Skeletal muscle tissue (tissue), 4 donors: ENCODE data around the gene PDGFB. TPM values are rescaled to one million over a fixed set of nuclear protein-coding genes. Genes with fewer than 3 reads are reported as not detected.
A peak's percentile ranks its signal among the peaks of the same experiment; 100 is the strongest.

Source experiments
- H3K27ac ChIP-seq: one replicate; pipeline ENCODE4 v1.7.0; 2013; ENCODE audit warnings: mild to moderate bottlenecking, low read depth, low read length, inconsistent platforms
- H3K27me3 ChIP-seq, 3 donors: one replicate each; pipeline ENCODE4 v1.7.0; 2013; ENCODE audit warnings: low read length in 3 of 3; ENCODE audit not compliant: control insufficient read depth in 3 of 3, insufficient read depth in 3 of 3
- H3K36me3 ChIP-seq, 3 donors: one replicate each; pipeline ENCODE4 v1.7.0; 2013; ENCODE audit warnings: low read length in 3 of 3; ENCODE audit not compliant: control insufficient read depth in 3 of 3, insufficient read depth in 3 of 3
- H3K4me1 ChIP-seq, 3 donors: one replicate each; pipeline ENCODE4 v1.7.0; 2013; ENCODE audit warnings: low read length in 3 of 3, mild to moderate bottlenecking in 3 of 3; ENCODE audit not compliant: control insufficient read depth in 3 of 3, insufficient read depth in 3 of 3
- H3K4me3 ChIP-seq, 3 donors: one replicate each; pipeline ENCODE4 v1.7.0; 2013; ENCODE audit warnings: low read length in 3 of 3
- H3K9ac ChIP-seq, 3 donors: one replicate each; pipeline ENCODE4 v1.7.0; 2013; ENCODE audit warnings: low read length in 3 of 3, mild to moderate bottlenecking in 3 of 3, moderate library complexity in 2 of 3, low read depth in 1 of 3
- H3K9me3 ChIP-seq, 3 donors: one replicate each; pipeline ENCODE4 v1.7.0; 2013; ENCODE audit warnings: low read length in 3 of 3; ENCODE audit not compliant: control insufficient read depth in 3 of 3
- total RNA-seq: library from RNA; depleted of rRNA; stranded (reverse); fragments of >200 nt; gene quantifications from one replicate; pipeline ENCODE4 v1.2.3, GENCODE V29; 2014
- donor health status: Osteomylitis.

PDGFB gene
- total RNA-seq: 8.9 TPM

DNA sequence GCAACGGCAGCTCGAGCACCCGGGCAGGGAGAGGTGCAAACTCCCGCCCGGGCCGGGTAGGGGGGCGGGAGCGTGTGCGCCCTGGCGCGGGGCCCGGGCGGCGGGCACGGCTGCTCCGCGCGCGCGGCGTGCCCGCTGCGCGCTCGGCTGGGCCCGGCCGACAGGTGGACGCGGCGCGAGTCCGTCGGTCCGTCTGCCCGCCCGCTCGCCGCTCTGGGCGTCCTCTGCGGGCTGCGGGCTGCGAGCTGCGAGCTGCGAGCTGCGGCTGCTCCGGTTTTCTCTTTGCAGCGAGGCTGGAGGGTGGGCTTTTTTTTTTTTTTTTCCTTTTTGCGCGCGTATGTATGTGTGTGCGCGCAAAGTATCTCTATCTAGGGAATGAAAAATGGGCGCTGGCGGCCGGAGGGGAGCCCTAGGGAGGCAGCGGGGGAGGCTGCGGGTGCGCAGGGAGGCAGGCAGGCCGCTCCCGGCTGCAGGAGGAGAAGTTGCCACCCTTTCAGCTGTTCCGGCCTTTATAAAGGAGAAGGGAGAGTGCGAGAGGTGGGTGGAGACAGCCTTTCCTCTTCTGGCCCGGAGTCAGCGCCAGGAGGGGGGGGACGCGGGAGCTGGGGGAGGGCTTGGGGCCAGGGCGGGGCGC lies at the start of gene PDGFB:
Gene PDGFB (minus strand): TSS at position 487 of the 634 bp plus-strand sequence. CDS start 1,019 bp downstream, outside the sequence.
- Histone ChIP-seq H3K4me1 (peaks cover 43 to 73% (median 60%) of the 10 kb centered on the region in 3 donors), H3K27ac (peak within 1 kb of the TSS; percentile 71), H3K4me3 (peak within 1 kb of the TSS; percentile 75 to 83 (median 79)), H3K9me3 (no peaks in the 10 kb centered on the region), H3K36me3 (peaks cover 0 to 2% (median 0%) of the 10 kb centered on the region in 3 donors), H3K9ac (peak within 1 kb of the TSS; percentile 81 to 93 (median 88)), H3K27me3 (no peaks in the 10 kb centered on the region)

DNA sequence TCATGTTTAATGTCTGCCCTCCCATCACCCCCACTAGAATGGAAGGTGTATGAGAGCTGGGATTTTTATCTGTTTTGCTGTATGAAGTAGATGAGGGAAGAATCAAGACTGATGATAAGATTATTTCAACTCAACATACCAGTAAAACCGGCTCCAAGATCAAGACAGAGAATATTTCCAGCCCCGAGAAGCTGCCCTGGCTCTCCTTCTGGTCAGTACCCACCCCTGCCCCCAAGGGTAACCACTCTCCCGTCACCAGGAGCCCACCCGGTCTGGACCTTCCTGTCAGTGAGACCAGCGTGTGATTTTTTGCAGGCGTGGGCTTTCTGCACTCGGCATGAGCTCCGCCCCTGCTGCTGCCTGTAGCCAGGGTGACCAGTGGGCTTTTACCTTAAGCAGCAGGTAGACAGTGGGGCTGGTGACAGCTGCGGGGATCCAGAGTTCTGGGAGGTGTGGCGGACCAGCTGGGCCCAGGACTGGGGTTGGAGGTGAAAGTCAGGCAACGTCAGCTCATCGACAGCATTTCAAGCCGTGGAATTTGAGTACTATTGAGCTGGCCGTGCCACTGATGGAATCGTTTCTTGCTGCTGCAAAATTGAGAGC lies 49.1 kb upstream of the PDGFB start:
- no peaks in the 10 kb centered on the region for H3K36me3 ChIP-seq
- H3K4me1 ChIP-seq: peaks cover 49 to 54% (median 53%) of the 10 kb centered on the region in 3 donors
- H3K9ac ChIP-seq: no peak overlapping the region
- H3K27ac ChIP-seq: no peak overlapping the region
- H3K27me3 ChIP-seq: no peaks in the 10 kb centered on the region
- no peak overlapping the region for H3K4me3 ChIP-seq
- H3K9me3 ChIP-seq: no peaks in the 10 kb centered on the region

DNA sequence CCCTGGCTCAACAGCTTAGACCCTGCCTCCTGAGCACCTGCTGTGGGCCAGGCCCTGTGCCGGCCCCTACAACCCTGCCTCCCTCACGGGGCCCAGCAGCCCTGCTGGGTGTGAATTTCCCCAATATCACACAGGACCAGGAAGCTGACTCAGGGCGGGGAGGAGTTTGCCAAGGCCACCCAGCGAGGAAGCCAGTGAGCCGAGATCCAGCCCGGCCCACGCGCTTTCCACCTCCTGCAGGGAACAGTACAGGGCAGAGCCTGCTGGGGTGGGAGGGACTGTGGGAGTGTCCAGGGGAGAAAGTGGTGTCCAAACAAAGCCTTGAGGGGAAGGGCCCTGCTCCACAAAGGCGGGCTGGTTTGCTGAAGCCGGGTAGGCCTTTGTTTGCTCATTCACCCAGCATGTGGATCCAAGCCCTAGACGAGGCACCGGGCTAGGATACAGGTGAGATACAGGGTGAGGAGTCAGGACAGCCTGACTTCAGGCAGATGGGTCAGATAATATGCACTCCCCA lies 47.8 kb upstream of the PDGFB start:
- Histone ChIP-seq H3K4me1 (peaks cover 40 to 45% (median 44%) of the 10 kb centered on the region in 3 donors), H3K36me3 (no peaks in the 10 kb centered on the region), H3K4me3 (no peak overlapping the region), H3K27me3 (no peaks in the 10 kb centered on the region), H3K9me3 (no peaks in the 10 kb centered on the region), H3K27ac (peak overlapping the region; percentile 74), H3K9ac (peak overlapping the region; percentile 43 to 53 (median 45))

DNA sequence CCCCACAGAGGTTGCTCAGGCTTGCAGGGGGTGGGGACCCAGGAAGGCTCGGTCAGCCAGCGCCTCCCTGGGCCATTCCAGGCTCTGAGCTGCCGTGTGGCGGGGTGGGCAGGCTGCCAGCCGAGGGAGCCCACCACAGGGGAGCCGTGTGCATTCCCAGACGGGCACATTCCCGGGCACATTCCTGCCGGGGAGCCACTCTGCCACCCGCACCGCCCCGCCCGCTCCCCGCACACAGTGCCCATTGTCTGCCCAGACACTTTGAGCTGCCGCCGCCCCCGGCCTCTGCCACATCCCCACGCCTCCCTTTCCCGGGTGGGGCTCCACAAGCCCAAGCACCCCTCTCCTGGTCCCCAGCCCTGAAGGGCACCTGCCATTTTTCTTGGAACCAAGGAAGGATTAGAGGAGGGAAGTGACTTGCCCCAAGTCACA lies 47.3 kb upstream of the PDGFB start:
- no peaks in the 10 kb centered on the region for H3K9me3 ChIP-seq
- H3K36me3 ChIP-seq: no peaks in the 10 kb centered on the region
- H3K27ac ChIP-seq: peak overlapping the region; percentile 74
- H3K27me3 ChIP-seq: no peaks in the 10 kb centered on the region
- no peak overlapping the region for H3K4me3 ChIP-seq
- peak overlapping the region; percentile 33 to 53 (median 43) for H3K9ac ChIP-seq
- H3K4me1 ChIP-seq: peaks cover 35 to 39% (median 38%) of the 10 kb centered on the region in 3 donors

DNA sequence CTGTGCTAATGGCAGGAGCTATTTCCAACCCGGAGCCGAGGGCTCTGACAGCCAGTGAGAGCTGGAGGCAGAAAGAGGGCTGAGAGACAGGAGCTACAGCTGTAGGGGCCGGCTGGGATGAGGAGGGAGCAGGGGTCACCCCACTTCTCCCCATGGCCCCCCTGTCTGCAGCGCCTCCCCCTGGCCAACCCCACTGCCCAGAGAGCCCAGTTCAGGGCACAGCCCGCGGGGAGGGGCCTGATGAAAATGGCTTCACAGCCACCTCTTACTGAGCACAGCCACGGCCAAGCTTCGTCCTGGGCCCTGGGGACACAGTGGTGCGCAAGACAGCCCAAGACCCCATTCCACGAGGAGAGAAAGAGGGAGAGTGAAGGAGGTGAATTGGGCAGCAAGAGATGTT lies 46.7 kb upstream of the PDGFB start:
- Histone ChIP-seq H3K9me3 (no peaks in the 10 kb centered on the region), H3K9ac (peak overlapping the region in 2 of 3 donors; percentile 57 to 69), H3K27me3 (no peaks in the 10 kb centered on the region), H3K36me3 (no peaks in the 10 kb centered on the region), H3K4me3 (no peak overlapping the region), H3K27ac (peak overlapping the region; percentile 74), H3K4me1 (peaks cover 32 to 37% (median 36%) of the 10 kb centered on the region in 3 donors)

DNA sequence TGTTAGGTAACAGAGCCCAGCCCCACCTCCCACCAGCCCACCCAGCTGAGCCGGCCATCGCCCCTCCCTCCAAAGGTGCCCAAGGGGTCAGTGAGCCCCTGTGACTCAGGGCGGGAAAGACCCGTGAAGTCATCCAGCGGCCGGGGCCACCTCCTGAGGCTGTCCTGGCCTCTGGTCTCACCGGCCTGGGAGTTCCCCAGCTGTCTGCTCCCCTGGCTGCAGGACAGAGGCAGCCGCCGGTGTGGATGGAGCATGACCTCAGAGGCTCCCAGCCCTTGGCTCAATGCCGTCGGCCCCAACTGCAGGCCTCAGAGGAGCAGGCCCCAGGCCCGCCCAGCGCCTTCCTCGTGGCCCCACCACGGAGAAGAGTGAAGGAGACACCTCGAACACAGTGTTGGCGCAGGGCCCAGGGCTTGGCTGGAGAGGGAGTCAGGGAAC lies 46.0 kb upstream of the PDGFB start:
- peak overlapping the region; percentile 40 to 69 (median 57) for H3K9ac ChIP-seq
- H3K4me1 ChIP-seq: peaks cover 32 to 37% (median 36%) of the 10 kb centered on the region in 3 donors
- H3K36me3 ChIP-seq: no peaks in the 10 kb centered on the region
- H3K27me3 ChIP-seq: no peaks in the 10 kb centered on the region
- H3K4me3 ChIP-seq: peak overlapping the region in 1 of 3 donors; percentile 41
- H3K9me3 ChIP-seq: no peaks in the 10 kb centered on the region
- peak overlapping the region; percentile 74 for H3K27ac ChIP-seq

DNA sequence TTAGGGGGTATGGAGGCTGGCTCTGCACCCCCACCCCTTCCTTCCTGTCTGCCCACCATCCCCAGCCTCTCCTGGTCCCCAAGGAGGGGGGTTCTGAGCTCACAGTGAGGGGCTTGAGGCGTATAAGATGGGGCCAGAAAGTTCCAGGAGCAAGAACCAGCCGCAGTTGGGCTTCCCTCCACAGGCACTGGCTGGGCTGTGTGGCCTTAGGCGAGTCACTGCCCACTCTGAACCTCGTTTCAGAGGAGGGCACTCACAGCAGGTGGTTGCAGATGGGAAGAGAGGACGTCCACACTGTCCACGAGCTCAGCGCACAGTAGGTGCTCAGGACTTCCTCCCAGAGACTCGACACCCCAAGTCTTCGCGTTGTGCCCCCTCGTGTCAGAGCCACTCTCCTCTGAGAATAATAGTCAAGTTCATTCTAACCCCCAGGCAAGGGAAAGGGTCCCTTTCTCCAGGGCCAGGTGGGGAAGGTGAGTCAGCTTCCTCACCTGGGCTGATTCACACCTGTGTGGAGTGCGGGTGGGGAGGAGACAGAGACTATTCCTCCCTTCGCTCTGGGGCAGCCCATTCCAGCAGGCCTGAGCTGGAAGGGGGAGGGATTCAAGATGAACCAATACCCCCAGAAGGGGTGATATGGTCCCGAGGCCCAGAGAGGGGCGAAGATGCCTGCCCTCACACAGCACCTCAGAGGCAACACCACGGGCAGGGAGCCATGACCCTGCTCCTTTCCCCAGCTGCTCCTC lies 45.4 kb upstream of the PDGFB start:
- Histone ChIP-seq H3K4me3 (peak overlapping the region in 1 of 3 donors; percentile 41), H3K9me3 (no peaks in the 10 kb centered on the region), H3K9ac (peak overlapping the region; percentile 13 to 69 (median 40)), H3K27me3 (no peaks in the 10 kb centered on the region), H3K27ac (peak overlapping the region; percentile 74), H3K4me1 (peaks cover 32 to 37% (median 36%) of the 10 kb centered on the region in 3 donors), H3K36me3 (no peaks in the 10 kb centered on the region)

DNA sequence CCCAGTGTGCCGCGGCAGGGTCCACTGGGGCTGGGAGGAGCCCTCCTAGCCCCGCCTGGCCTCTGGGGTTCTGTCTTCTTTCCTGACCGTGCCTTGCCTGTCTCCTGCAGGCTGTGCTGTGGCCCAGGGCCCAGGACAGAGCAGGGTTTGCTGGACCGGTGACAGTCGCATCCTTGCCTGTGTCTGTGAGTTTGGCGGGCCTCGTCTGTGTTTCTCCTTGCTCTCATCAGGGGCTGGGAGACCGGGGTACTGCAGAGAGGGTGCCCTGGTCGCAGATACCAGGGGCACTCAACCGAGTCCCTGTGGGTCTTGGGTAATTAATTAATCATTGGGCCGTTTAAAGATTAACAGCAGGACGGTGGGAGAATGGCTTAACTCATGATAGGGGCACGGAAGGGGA lies 44.8 kb upstream of the PDGFB start:
- Histone ChIP-seq H3K27ac (no peak overlapping the region), H3K9me3 (peaks cover 0 to 5% (median 0%) of the 10 kb centered on the region in 3 donors), H3K27me3 (no peaks in the 10 kb centered on the region), H3K4me1 (peaks cover 32 to 37% (median 36%) of the 10 kb centered on the region in 3 donors), H3K9ac (peak overlapping the region in 1 of 3 donors; percentile 33), H3K4me3 (no peak overlapping the region), H3K36me3 (no peaks in the 10 kb centered on the region)

DNA sequence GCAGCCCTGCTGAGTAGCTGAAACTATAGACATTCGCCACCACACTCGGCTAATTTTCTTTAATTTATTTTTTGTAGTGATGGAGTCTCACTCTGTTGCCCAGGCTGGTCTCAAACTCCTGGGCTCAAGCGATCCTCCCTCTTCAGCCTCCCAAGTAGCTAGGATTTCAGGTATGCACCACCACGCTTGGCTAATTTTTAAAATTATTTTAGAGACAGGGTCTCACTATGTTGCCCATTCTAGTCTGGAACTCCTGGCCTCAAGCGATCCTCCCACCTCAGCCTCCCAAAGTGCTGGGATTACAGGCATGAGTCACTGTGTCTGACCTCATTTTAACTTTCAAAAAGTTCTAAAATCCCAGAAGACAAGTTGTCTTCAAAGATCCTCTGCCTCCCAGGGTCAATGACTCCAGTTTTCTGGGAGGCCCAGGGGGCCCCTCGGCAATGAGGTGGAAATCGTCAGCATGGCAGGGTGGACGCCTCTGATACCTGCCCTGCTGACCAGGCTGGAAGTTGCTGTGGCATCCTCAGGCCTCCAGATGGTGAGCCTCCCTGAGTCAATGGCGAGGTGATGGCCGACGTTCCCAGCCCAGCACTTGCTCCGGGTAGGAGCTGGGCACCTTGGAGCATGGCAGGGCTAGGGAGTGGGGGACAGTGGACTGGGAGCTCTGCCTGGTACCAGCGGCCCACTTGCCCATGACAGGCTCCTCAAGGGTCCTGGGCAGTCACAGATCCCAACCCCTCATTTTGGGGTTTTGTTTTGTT lies 43.5 kb upstream of the PDGFB start:
- no peak overlapping the region for H3K27ac ChIP-seq
- H3K9ac ChIP-seq: no peak overlapping the region
- H3K4me1 ChIP-seq: peaks cover 43 to 48% (median 47%) of the 10 kb centered on the region in 3 donors
- H3K9me3 ChIP-seq: peaks cover 0 to 5% (median 0%) of the 10 kb centered on the region in 3 donors
- H3K36me3 ChIP-seq: no peaks in the 10 kb centered on the region
- no peaks in the 10 kb centered on the region for H3K27me3 ChIP-seq
- H3K4me3 ChIP-seq: no peak overlapping the region
